ENCODE data around the gene NOXO1. TPM values are rescaled to one million over a fixed set of nuclear protein-coding genes. Genes with fewer than 3 reads are reported as not detected.

The NOXO1 gene
- total RNA-seq, 1 experiment from 2014 or later = not detected

DNA sequence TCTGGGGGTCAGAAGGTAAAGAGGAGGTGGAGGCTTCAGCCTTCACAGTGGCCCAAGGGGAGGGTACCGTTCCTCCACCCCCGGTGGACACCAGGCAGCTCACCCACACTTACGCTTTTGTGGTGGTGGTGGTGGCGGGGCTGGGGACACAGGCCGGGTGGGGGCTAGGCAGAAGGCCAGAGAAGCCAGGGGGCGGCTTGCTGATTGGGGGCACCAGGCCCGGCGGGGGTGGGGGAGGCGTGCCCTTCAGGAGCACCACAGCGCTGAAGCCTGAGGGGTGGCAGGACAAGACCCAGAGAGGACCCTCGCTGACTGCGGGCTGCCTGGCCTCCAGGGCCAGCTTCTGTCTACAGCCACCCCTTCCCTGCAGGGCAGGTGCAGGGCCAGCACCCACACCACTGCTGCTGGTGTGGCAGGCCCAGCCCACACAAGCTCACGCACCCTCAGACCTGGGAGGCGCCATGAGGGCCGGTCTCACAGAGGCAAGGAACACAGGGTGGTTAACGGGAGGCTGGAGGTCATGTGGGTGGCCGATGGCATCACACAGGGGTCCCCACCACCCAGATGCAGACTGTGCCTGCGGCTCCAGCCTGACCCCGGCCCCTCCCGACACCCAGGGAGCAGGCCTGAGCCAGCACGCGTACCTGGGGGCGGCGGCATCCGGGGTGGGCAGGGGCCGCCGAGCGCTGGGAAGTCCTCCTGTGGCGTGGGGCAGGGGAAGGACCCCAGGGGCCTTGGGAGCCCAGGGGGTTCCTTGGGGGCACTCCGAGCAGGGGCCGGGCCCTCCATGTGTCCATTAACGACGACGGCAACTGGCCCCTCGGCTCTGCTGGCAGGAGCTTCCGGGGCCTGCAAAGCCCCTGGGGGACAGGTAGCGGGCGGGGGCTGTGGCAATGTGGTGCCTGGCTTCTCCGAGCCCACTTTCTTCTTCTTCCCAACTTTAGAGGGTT lies 17.9 kb upstream of the NOXO1 start:
- in situ Hi-C loops (cut with HindIII; ENCODE audit: low sequenced_read_pairs) = no loop called here
- DNase-seq (ENCODE audit: low spot score) = no peak

DNA sequence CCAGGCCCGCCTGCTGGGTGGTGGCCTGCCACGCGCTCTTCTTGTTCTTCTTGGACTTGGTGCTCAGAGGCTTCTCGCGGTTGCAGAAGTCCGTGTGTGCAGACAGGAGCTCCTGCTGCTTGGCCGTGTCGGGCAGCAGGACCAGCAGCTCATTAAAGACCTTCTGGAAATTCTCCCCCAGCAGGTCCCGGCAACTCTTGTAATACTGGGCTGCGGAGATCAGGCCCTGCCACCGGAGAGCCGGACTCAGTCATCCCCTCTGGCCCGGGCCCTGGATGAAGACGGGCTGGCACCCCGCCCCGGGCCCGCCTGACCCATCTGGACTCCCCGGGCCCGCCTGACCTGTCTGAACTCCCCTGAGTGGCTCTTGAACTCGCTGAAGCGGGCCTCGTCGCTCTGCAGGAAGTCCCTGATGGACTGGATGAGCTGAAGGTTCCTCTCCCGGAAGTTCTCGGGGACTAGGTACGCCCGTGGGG lies 17.1 kb upstream of the NOXO1 start:
- peak; percentile 54 for DNase-seq (ENCODE audit: low spot score)
- in situ Hi-C loops (cut with HindIII; ENCODE audit: low sequenced_read_pairs) = no loop called here

DNA sequence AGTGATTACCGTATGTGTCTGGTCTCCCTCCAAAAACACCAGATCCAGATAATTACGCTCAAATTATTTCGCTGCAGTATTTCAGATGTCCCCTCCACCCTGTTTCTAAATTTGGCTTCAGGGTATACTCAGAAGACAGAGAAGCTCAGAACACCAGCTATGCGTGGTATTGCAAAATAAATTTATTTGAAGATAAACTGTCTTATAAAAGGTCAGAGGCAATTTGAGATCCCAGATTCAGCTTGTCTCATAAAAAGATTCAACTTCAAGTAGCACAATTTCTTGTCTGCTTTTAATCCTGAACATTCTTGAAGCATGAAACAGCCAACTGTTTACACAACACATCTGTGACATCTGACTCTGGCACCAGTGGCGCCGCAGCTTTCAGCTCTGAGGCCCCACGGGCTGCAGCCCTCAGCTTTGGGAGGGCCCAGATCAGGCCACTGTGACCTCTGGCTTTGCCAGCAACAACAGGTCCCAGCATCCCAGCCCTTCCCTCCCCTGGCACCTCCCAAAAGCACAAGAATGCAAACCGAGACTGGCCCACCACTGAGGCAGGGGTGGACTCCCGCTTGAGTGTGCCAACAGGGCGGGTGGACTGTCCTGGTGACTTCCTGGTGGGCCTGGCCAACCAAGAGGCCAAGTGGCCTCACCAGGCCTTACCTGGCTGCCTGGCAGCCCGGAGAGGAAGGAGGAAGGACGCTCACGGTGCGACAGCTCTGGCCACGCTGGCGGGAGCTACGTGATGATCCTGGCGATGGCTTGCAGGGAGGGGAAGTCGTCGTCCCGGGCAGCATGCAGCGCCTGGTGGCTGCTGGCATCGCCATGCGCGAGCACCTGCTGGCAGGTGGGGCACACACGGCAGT lies 16.5 kb upstream of the NOXO1 start:
- no peak for DNase-seq (ENCODE audit: low spot score)
- in situ Hi-C loops (cut with HindIII; ENCODE audit: low sequenced_read_pairs) = no loop called here

DNA sequence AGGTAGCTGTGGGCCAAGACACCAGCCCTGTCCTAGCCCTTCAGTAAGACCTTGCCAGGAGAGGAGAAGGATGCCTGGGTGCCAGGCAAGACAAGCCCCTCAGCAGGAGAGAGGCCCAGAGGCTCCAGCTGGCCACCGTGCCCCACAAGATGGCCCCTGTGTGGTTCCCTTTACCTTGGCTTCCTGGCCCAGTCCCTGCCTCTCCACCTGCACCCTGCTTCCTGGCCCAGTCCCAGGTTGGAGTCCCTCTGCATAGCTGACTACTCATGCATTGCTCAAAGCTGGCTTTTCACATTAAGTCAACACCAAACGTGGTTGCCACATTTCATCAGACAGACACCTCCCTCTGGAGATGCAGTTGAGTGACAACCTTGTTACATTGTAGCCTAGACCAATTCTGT lies 12.5 kb upstream of the NOXO1 start:
- in situ Hi-C loops (cut with HindIII; ENCODE audit: low sequenced_read_pairs) = no loop called here
- DNase-seq (ENCODE audit: low spot score) = no peak

DNA sequence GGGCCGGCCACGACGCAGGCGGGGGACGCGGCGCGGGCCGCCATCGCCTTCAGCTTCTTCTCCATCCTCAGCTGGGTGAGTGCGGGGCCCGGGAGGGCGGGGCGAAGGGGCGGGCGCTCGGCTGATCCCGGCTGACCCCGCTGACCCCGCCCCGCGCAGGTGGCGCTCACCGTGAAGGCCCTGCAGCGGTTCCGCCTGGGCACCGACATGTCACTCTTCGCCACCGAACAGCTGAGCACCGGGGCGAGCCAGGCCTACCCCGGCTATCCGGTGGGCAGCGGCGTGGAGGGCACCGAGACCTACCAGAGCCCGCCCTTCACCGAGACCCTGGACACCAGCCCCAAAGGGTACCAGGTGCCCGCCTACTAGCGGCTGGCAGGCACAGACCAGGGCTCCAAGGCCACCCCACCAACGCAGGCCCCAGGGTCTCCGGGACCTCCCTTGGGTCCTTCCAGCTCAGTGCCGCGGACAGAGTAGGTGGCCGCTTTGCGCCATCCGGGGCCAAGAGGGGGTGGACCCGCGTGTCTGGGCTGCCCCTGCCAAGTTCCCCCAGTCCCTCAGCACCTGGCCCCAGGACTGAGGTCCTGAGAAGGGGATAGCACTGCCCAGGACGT lies 11.5 kb upstream of the NOXO1 start:
- no peak for DNase-seq (ENCODE audit: low spot score)
- in situ Hi-C loops (cut with HindIII; ENCODE audit: low sequenced_read_pairs) = no loop called here

DNA sequence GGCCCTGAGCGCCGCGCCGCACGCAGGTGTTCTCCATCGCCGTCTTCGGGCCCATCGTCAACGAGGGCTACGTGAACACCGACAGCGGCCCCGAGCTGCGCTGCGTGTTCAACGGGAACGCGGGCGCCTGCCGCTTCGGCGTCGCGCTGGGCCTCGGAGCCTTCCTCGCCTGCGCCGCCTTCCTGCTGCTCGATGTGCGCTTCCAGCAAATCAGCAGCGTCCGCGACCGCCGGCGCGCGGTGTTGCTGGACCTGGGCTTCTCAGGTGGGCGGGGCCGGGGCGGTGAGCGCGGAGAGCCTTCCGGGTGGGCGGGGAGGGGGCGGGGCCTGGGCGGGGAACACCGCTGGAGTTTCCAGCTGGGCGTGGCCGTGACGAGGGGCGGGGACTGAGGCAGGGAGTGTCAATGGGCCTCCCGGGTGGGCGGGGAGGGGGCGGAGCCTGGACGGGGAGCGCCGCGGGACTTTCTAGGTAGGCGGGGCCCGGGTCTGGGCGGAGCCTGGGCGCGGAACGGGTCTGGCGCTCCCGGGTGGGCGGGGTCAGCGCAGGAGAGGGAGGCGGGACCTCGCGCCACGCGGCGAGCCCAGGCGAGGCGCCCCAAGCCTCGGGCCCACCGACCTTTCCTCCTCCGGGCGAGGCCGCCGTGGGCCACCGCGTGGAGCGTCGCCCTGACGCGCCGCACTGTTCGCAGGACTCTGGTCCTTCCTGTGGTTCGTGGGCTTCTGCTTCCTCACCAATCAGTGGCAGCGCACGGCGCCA lies 10.9 kb upstream of the NOXO1 start:
- peak; percentile 78 for DNase-seq (ENCODE audit: low spot score)
- in situ Hi-C loops (cut with HindIII; ENCODE audit: low sequenced_read_pairs) = no loop called here

DNA sequence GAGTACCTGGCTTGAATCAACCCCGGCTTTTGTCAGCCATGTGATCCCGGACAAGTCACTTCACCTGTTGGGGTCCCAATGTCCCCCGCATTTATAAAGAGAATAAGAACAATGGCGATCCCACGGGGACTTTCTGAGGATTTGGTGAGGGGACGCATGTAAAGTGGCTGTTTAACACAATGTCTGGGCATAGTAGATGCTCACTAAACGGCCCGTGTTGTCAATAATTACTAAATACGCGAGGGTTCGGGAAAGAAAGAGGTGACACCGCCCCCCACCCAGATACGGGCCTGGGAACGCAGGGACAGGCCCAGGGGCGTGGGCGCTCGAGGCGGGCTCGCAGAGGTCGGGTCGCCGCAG lies 10.3 kb upstream of the NOXO1 start:
- no peak for DNase-seq (ENCODE audit: low spot score)
- in situ Hi-C loops (cut with HindIII; ENCODE audit: low sequenced_read_pairs) = no loop called here

DNA sequence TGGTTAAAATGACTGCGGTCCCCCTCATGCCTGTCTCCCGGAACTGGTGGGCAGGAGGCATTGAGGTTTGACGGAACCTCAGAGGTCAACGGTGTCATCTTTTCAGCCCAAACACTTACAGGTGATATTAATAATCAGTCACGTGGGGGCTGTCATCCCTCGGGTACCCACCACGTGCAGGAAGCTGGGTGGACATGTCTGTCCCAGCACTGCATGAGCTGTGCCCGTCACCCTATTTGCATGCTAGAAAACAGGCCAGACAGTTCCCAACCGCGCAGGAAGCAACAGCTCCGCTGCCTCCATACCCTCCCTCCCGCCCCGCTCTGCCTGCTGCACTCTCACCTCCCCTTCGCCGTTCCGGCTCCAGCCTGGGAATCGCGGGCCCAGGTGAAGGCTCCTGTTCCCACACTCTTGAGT lies 9.9 kb upstream of the NOXO1 start:
- DNase-seq (ENCODE audit: low spot score) = peak; percentile 38
- in situ Hi-C loops (cut with HindIII; ENCODE audit: low sequenced_read_pairs) = no loop called here

DNA sequence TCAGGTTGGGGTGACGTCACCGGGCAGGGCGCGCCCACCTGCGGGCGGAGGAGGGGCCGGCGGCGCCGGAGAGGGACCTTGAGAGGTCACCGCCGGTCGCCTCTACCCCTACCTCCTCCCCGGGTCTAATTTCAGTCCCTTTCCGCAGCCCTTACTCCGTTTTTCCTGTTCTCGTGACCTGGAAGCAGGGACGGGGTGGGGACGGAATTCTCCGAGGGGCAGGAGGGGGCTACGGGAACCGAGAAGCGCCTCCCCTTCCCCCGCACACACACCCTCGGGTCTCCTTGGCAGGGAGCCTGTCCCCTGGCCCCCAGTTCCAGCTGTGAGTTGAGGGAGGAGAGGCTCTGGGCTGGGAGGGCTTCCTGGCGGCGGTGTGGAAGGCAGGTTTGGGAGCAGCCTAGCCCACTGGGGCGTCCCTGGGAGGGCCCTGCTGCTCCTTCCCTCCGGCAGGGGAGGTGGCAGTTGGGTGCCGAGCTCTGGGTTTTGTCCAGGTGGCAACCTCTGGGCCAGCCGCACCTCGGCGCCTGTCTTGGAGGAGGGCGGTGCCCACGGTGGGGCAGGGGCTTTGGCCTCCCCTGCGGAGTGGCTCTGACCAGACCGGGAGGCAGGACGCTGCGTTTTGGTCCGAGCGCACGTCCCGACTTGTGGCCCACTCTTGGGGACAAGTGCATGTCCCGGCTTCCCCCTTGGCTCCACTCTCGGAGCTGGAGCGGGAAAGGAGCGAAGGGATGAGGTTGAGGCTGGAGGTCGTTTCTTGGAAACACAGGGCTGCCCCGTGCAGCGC lies 9.3 kb upstream of the NOXO1 start:
- in situ Hi-C loops (cut with HindIII; ENCODE audit: low sequenced_read_pairs) = no loop called here
- DNase-seq (ENCODE audit: low spot score) = peak; percentile 57

DNA sequence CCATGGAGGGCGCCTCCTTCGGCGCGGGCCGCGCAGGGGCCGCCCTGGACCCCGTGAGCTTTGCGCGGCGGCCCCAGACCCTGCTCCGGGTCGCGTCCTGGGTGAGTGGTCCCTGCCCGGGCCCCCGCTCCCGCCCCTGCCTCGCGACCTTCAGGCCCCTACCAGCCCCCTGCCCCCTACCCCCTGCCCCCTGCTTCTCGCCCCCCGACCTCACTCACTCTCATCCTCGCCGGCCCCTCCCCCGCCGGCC lies 8.8 kb upstream of the NOXO1 start:
- in situ Hi-C loops (cut with HindIII; ENCODE audit: low sequenced_read_pairs) = no loop called here
- DNase-seq (ENCODE audit: low spot score) = no peak

DNA sequence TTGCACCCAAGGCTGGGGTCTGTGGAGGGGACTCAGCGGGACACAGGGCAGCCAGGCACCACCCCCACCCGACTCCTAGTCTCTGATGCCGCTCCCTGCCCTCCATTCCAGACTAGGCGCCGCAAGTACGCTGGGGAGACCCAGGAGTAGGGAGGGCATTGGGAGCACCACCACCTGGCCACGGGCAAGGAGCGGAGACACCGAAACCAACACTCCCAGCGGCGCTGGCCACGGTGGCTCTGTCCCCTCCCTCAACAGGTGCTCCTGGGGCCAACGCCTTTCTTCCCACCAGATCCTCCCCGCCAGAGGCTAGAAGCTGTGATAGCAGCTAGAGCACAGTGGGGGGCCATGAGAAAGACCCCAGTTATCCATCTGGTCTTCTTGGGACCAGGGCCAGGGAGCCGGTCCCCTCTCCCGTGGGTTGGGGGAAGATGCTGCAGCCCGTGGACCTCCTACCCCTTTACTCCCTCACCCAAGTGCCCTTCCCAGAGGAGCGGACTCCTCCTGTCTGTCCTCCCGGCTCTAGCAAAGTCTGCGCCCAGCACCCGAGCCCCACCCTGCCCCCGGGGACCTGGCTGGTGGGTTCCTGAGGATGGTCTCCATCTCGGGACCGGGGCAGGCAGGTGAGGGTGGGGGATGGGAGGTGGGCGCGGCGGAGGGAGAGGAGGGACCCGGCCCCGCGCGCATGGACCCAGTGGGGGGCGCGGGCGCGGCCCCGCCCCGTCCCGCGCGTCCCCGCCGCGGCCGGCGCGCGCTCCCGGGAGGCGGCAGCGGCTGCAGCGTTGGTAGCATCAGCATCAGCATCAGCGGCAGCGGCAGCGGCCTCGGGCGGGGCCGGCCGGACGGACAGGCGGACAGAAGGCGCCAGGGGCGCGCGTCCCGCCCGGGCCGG lies 8.2 kb upstream of the NOXO1 start, which contains the start of gene SYNGR3:
TSS of gene SYNGR3 (plus strand) at position 762 of the 892 bp plus-strand sequence. CDS start 133 bp downstream, outside the sequence.
- no peak for DNase-seq (ENCODE audit: low spot score)
- in situ Hi-C loops (cut with HindIII; ENCODE audit: low sequenced_read_pairs) = no loop called here

DNA sequence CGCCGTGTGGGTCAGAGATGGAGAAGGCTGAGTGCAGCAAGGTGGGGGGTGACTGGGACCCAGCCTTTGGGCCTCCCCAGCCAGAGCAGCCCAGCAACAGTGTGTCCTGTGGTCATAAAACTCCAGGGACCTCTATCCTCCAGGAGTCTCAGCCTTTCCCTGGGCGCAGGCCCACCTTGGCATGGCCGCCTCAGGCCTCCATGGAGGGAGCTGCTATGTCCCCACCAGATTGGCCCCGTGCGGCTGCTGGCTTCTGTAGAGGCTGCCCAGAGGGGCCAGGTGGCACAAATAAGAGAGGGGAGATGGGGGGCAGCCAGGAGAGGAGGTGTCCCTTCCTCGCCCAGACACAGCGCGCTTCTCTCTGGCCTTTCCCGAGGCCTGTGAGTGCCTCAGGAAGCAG lies 5.9 kb upstream of the NOXO1 start:
- in situ Hi-C loops (cut with HindIII; ENCODE audit: low sequenced_read_pairs) = no loop called here
- no peak for DNase-seq (ENCODE audit: low spot score)

DNA sequence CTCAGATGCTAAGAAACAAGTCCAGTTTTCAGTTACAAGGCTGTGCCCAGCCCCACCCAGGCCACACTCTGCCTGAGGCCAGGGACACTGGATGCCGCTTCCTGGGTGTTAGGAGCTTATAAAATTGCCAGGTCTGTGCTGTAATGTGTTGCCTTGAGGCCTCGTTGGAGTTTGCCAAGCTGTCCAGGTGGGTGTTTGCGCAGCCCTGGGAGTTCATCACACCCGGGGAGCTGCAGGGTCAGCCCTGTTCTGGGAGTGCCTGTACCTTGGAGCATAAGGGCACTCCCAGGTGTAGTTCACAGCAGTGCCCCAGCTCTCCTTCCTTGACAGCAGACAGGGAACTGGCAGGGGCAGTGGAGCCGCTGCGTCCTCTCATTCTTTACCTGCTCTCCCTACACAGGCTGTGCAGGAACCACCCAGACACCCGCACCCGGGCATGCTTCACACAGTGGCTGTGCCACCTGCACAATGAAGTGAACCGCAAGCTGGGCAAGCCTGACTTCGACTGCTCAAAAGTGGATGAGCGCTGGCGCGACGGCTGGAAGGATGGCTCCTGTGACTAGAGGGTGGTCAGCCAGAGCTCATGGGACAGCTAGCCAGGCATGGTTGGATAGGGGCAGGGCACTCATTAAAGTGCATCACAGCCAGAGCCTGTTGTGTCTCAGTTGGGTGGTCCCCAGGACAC lies 4.3 kb upstream of the NOXO1 start:
- in situ Hi-C loops (cut with HindIII; ENCODE audit: low sequenced_read_pairs) = no loop called here
- no peak for DNase-seq (ENCODE audit: low spot score)

DNA sequence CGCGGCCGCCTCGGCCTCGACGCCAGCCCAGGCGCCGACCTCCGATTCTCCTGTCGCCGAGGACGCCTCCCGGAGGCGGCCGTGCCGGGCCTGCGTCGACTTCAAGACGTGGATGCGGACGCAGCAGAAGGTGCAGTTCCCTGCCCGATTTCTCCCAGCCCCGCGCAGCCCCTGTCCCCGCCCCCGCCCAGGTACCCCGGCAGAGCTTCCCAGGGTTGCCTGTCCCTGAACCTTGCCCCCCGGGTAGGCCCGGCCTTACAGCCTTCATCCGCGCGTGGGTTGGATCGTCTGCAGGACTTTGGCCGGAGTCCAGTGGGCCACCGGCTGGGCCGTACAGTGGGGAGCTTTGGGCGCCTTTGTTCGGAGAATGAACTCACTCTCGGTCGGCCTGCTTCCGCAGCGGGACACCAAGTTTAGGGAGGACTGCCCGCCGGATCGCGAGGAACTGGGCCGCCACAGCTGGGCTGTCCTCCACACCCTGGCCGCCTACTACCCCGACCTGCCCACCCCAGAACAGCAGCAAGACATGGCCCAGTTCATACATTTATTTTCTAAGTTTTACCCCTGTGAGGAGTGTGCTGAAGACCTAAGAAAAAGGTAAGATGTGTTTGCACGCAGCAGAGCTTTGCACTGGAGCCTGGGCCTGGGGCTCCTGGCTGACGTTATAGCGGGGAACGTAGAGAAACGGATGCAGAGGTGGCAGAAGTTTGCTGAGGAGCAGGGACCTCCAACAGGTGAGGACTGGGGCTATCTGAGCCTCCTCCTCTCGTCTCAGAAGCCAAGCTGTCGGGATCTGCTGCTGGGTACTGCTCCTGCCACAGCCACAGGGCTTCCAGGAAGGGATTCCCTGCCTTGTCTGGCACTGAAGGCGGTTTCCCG lies 3.3 kb upstream of the NOXO1 start:
- in situ Hi-C loops (cut with HindIII; ENCODE audit: low sequenced_read_pairs) = no loop called here
- no peak for DNase-seq (ENCODE audit: low spot score)

DNA sequence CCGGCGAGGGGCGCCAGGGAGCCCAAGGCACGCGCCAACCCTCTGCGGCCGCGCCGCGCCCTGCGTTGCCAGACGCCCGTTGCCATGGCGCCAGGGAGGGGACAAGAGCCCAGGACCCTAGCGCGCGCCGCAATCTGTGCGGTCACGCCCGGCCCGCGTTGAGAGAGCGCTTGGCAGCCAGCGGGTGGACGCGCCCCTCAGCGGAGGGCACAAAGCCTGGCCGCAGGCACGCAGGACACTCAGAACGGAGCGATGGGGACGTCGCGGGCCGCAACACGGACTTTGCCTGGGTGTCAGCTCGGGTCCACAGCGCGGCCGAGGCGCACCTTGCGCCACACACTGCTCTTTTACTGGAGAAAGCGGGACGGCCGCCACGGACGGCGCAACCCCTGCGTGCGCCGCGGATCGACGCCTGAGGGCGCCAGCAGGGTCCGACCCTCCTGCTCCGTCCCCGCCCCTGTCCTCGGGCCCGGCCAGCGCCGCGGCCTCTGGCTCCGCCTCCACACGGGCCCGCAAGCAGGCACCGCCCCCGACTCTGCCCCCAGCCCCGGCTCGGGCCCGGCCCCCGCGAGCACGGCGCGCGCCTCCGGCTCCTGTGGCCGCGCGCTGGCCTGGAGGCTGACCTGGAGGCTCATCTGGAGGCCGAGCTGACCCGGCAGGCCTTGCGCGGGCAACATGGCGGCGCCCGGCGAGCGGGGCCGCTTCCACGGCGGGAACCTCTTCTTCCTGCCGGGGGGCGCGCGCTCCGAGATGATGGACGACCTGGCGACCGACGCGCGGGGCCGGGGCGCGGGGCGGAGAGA lies 2.5 kb upstream of the NOXO1 start, which contains the start of gene GFER:
TSS of gene GFER (plus strand) at position 650 of the 803 bp plus-strand sequence. CDS start at position 676, 26 bp downstream.
- in situ Hi-C loops (cut with HindIII; ENCODE audit: low sequenced_read_pairs) = no loop called here
- DNase-seq (ENCODE audit: low spot score) = peak; percentile 86
